COR-L47 (cell line): Measurements from ENCODE around the gene IFNA13.
"Not testable (repeated sequence)": the region's sequence is repeated elsewhere in the genome, so short reads cannot be mapped to it uniquely, and the experiment has no call there.

ENCODE experiments used
- DNase-seq: peaks from one replicate; lab custom pipeline; 2025; lab: John Stamatoyannopoulos, UW

IFNA13 gene

DNA sequence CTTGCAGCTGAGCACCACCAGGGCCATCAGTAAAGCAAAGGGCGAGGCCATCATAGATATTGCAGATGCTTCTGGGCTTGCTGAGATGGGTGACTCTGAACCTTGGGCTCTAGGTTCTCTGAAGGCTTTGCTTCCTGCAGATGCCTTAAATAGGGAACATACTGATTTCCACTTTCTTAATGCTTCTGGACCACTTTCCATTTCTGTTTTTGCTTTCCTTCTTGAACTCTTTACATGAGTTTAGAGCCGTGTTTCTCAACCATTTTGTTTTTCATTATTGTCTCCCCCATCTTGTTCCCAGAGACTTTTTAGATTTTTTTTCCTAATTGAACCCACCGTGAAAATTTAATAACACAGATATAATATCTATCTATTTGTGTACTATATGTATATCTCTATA is at the start of gene IFNA13:
Gene IFNA13, minus strand, starts transcription at position 101 of the 400 bp plus-strand sequence. Its CDS starts 47 bp downstream, at position 54.
- no peak for DNase-seq

DNA sequence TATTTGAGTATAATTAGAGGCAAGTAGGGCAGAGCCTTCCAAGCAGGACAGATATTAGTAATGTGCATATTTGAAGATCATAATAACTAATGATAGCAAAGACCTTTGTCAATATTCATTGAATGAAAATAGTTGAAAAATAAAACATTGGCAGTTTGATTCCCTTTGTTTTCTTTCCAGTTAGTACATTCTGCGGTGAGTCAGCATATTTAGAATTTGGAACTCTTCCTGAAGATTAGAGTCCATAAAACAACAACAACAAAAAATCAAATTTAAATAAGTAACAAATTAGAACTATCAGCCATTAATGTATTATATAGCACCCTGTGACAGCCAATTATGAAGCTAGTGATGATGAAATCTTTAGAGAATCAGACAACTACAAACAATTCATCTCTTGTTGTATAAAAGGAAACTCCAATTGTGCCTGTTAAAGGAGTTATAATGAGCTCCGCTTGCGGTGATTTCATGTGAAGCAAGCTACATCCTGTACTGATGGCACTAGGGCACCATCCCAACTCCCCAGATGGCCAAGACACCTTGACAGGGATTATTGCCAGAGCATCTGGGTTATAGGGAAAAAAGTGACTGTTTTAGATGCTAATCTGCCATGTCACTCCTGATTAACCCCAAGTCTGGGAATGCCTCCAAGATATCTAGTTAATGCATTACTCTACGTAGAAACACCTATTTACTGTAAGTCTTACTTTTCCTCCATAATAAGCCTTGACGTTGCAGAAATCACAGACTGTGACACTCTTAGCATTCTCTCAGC is 47.8 kb upstream of the IFNA13 start:
- DNase-seq = no peak

GRCh38 chr9:21414220-21414940 is 46.5 kb upstream of the IFNA13 start:
- no peak for DNase-seq

GRCh38 chr9:21413624-21414023 is 45.8 kb upstream of the IFNA13 start:
- DNase-seq = no peak

DNA sequence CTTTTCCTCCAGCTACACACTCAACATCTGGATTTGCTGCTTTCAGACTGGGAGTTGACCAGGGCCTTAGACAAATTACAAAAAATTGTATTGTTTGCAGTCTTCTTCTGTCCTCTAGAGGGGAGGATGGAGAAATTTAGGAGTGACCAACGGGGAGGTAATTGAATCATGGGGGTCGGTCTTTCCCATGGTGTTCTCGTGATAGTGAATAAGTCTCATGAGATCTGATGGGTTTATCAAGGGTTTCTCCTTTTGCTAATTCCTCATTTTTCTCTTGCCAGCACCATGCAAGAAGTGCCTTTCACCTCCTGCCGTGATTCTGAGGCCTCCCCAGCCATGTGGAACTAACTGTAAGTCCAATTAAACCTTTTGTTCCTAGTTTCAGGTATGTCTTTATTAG is 45.3 kb upstream of the IFNA13 start:
- no peak for DNase-seq

DNA sequence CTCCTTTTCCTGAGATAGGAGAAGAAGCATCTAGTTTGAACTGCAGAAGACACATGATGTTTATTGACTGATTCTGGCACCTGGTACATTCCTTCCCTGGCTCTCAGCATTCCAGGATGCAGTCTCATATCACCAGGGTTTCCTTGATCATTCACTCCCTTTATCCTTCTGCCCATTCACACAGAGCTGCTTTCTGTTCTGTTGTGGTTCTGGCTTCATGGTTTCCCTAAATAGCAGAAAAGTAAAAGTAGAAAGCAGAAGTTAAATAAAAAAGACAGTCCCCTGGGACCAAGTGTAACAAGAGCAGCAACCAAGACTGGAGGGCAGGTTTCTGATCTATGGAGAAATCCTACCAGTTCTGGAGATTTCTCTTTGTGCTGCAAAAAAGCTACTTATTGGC is 44.2 kb upstream of the IFNA13 start:
- DNase-seq = no peak

- no peak for DNase-seq
These were observed 41.0 kb upstream of the IFNA13 start, which contains the start of gene IFNA8 for GRCh38 chr9:21408817-21409216. IFNA8 (plus strand) TSS chr9:21409117; CDS start chr9:21409177, 60 bp downstream.

DNA sequence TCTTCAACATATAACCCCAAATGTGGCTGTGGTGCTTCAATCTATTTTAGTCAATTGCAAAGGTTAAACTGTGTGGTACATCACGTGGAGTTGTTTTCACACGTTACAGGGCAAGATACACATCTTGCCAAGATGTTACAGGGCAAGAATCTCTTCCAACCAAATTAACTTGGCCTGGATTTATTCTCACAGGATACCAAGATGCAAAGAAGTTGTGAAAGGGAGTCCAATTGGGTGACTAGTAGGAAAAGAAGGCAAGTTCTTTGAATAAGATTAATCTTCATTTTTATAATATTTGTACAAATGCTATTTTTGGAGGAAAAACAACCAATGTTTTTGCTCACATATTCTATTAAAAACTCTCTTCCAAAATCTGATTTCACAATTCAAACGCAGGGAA is 36.3 kb upstream of the IFNA13 start:
- DNase-seq = no peak

DNA sequence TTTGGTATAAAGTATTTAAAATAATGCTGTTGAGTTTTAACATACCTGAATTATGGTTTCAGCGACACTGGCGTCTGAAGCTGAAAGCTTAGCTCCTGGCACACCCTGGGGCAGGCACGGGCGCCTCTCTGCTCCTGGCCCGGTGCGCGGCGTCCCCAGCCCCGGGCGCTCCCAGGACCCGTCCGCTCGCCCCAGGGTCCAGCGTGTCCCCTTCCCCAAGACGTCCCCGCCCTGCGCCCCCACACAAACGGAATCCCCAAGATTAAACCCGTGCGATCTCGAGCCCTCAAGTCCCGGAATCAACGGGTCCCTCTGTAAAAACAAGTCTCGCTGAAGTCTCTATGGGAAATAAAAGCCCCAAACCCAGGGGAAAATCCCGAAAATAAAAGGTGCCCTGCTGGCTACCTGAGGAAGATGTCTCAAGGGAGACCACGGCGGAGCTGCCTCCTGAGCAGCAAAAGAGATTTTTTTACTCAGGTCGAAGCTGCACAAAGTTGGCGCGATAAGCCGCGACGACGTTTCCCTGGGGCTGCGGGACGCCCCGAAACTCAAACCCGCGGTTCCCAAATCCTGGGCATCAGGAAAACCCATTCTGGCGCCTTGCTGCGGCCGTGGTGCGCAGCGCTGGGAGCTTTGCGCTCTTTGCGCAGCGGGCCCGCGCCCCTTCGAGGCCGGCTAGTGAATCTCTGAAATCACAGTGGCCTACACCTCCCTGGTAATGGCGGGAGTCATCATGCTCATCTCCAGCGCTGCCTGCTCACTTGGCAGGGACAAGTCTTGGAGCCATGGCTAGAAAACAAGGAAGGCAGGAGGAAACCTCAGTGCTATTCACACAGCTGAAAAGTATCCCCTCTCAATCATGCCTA is 34.8 kb upstream of the IFNA13 start:
- no peak for DNase-seq

GRCh38 chr9:21399956-21400355 is 32.1 kb upstream of the IFNA13 start:
- no peak for DNase-seq

DNA sequence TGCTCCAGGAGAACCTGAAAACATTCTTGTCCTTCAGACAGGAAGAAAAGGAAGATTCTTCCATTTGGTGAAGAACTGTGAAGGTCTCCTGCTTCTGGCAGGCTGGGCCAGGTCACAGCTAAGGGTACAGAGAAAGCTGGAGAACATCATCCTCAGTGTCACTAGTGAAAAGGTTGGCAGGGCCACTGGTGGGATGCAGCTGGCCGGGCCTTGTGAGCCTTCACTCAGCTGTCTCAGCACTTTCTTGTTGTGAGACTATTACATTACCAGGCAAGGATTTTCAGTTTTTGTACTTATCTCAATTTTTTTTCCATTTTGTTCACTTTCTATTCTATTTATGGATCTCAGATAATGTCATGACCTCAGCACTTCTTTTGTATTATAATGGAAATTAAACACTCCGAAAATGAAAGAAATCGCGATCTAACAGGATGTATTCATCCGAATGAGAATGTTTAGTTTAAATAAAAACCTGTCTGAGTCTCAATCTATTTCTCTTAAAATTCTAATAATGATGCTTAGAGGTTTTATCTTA is 31.2 kb upstream of the IFNA13 start:
- DNase-seq = no peak

- DNase-seq = no peak
These were observed 28.2 kb upstream of the IFNA13 start for GRCh38 chr9:21395778-21396717.

GRCh38 chr9:21392270-21392669 is 24.4 kb upstream of the IFNA13 start:
- DNase-seq = no peak

DNA sequence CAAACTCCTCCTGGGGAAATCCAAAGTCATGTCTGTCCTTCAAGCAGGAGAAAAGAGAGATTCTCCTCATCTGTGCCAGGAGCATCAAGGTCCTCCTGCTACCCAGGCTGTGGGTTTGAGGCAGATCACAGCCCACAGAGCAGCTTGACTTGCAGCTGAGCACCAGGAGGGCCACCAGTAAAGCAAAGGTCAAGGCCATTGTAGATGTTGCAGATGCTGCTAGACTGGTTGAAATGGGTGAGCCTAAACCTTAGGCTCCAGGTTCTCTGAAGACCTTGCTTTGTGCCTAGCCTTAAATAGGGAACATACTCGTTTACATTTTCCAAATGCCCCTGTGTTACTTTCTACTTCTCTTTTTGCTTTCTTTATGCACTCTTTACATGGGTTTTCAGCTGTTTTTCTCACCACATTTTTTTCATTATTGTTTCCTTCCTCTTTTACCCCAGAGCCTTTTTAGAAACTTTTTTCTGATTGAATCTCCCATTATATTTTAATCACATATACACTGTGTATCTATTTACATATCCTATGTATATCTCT is 17.3 kb upstream of the IFNA13 start, which contains the start of gene IFNA2:
Gene IFNA2, minus strand, starts transcription at position 268 of the 540 bp plus-strand sequence. Its CDS starts 69 bp downstream, at position 199.
- no peak for DNase-seq

DNA sequence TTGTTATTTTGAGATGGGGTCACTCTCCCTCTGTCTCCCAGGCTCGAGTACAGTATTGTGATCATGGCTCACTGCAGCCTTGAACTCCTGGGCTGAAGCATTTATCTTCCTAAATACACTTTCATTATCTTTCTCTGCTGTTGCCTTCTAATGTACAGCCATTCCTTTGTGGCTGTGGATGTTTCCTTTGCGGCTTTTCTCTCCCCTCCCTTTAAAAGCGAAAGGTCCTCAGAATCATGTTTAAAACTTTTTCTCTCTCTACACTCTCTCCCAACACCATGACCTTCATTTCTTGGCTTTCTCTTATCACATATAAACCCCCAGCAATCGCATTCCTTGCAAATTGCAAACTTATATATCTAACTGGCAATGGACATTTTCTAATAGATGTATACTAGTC is 15.8 kb upstream of the IFNA13 start:
- no peak for DNase-seq

- DNase-seq = no peak
These were observed 13.8 kb upstream of the IFNA13 start for GRCh38 chr9:21381448-21382339.

DNA sequence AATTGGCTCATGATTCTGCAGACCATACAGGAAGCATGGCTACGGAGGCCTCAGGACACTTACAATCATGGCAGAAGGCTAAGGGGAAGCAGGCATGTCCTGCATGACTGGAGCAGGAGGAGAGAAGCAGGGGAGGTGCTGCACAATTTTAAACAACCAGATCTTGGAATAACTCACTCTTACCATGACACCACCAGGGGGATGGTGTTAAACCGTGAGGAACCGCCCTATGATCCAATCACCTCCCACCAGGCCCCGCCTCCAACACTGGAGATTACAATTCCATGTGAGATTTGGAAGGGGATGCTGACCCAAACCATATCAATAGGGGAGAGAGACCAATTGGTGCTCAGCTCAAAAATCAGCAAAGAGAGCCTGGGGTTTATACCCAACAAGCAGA is 3.6 kb upstream of the IFNA13 start:
- DNase-seq = not testable (repeated sequence)

DNA sequence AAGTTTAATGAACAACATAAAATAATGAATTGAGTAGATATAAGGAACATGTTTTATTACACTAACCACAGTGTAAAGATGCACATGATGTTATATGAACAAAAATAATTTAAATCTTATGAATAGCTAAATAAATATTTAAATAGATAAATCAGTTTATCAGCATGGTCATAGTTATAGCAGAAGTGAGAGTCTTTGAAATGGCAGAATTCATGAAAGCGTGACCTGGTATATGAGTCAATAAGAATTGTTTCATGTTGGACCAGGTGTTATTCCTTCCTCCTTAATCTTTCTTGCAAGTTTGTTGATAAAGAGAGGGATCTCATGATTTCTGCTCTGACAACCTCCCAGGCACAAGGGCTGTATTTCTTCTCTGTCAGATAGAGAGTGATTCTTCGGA is 688 bp downstream of the IFNA13 start:
- not testable (repeated sequence) for DNase-seq

DNA sequence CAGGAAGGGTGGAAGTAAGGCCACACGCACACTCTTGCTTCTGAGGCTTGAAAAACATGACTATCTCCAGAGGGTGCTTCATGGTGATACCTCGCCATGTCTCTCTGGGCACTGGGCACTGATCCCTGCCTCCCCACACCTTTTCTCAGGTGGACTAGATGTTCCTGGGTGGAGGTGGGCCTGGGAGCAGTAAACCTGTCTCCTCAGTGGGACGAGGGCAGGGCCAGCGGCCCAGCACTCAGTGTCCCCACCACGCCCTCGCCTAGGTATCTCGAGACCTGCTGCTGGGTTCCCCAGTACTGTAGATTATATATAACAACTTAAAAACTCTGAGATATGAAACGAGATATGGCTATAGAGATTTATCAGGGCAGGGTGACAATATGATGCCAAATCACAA is 5.6 kb downstream of the IFNA13 start:
- no peak for DNase-seq
